Sciatic nerve (tissue), 2 donors: ENCODE data around the gene NGEF. TPM values are rescaled to one million over a fixed set of nuclear protein-coding genes. Genes with fewer than 3 reads are reported as not detected.
"Not testable (repeated sequence)": the region's sequence is repeated elsewhere in the genome, so short reads cannot be mapped to it uniquely, and the experiment has no call there.

Source experiments
- ATAC-seq: fragments of 200-7000 bp; cut with Tn5 transposase; one replicate; pipeline ENCODE4 v1.9.1; 2020; ENCODE audit warnings: mild to moderate bottlenecking, moderate library complexity
- DNase-seq: peaks from one replicate; pipeline ENCODE4 v3.0.0-alpha.2; 2020; ENCODE audit warnings: low spot score
- intact Hi-C: fragments of 100-400 bp; cut with DNase I; formaldehyde crosslinking; loops from one replicate; pipeline ENCODE4 v1.14.2; 2022
- total RNA-seq: library from RNA; stranded (reverse); fragmentation: NEBNext Ultra II Directional; extraction: Animal tissue kit (Norgen Biotek cat#: 25700); gene quantifications from one replicate; pipeline ENCODE4 v1.2.1, GENCODE V29; 2021
- donor health status: DM: no; HTN: no; CAD: no.
- donor health status: DM: no; HTN: no; CAD: no.

The NGEF gene
- total RNA-seq, 1 donor from 2014 or later, result 17.5 TPM

DNA sequence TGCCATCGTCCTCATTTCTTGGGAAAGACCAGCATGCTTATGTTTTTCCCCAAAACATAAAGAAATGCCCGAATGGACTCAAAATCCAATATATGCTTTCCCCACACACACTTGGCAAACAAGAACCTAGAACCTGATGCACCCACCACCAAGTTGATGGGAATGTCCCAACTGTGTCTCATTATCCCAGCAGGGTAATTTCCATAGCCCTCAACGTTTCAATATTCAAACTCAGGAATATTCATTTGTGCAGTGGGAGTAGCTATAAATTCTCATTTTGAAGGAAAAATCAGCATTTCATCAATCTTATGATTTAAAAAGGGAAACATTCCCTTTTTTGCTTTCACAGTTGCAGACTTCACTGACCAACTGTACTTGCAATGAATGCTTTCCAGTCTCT lies 92.3 kb downstream of the NGEF start:
- ATAC-seq (no peak), DNase-seq (no peak)
- intact Hi-C loops, result no loop called here

DNA sequence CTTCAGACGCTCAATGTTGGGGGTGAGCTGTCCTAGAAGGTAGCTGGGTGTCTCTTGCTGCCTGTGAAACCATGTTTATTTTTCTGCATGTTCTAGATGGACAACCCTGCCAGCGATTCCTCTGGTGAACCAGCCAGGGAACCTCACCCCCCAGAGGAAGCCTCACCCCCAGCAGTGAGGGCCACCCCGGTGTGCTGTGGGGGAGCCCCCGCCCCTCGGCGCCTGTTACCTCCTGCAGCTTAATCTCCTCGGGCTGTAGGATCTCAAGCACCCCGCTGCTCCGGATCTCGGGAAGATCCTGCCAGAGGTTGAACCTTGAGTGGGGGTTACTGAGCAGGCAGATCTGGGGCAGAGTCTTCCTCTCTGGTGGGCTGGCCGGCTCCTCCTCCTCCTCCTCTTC lies 93.0 kb downstream of the NGEF start:
- no peak for ATAC-seq
- DNase-seq, result no peak
- intact Hi-C loops, result no loop called here

DNA sequence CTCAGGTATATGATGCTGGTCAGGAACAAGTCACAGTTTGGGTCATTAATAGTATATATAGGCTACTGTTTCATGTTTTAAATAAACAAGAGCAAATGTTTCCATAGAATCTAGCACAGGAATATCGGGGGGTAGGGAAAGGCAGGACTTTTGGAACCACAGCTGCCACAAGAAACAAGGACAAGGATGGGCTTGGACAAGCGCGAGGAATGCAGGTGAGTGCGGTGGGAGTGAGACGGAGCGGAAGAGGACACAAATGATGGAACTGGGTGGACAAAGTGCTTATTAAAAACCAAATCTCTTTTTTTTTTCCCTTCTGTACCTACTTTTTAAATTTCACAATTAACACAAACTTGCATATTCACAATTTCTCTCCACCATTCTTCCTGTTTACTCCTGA lies 93.9 kb downstream of the NGEF start:
- intact Hi-C loops, result no loop called here
- ATAC-seq (no peak), DNase-seq (no peak)

DNA sequence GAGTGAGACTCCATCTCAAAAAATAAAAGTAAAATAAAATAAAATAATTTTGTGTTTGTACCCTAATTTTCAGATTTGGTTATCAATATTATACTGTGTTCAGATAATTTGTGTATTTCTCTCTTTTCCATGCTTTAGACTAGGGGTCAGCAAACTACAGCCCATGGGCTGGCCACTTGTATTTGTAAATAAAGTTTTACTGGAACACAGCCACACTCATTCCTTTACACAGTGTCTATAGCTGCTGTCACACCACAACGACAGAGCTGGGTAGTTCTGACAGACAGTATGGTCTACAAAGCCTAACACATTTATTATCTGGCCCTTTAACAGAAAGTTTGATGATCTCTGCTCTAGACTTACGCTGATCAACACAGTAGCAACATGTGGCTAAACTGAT lies 99.2 kb downstream of the NGEF start:
- DNase-seq (no peak), ATAC-seq (no peak)
- intact Hi-C loops, result no loop called here

DNA sequence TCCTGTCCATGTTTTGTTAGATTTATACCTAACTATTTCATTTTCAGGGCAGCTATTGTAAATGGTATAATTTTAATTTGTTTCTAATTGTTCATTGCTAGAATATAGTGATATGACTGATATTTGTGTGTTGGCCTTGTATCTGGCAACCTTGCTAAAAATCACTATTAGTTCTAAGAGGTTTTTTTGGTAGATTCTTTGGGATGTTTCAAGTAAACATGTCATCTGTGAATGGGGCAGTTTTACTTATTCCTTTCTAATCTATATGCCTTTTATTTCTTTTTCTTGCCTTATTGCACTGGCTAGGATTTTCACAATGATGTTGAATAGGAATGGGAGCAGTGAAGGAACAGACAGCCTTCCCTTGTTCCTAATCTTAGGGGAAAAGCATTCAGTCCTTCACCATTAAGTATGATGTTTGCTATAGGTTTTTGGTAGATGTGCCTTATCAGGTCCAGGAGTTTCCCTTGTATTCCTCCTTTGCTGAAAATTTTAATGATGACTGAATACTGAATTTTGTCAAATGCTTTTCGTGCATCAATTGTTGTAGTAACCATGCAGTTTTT lies 101.3 kb downstream of the NGEF start:
- intact Hi-C loops, result no loop called here
- ATAC-seq (no peak), DNase-seq (no peak)

DNA sequence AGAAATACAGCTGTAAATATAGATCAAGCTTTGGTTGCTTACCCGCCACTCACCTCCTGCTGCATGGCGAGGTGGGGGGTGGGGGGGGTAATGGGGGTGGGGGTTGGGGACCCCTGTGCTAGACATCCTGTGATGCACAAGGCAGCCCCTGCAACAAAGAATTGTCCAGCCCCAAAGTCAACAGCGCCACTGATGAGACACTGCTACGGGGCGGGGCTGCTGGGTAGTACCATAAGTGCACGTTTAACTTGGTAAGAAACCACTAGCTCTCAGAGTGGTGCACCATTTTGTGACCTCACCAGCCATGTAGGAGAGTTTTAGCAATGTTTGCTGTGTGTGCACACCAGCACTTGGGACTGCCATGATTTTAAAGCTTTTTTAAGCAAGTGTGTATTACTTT lies 102.7 kb downstream of the NGEF start:
- ATAC-seq (no peak), DNase-seq (no peak)
- intact Hi-C loops, result no loop called here

DNA sequence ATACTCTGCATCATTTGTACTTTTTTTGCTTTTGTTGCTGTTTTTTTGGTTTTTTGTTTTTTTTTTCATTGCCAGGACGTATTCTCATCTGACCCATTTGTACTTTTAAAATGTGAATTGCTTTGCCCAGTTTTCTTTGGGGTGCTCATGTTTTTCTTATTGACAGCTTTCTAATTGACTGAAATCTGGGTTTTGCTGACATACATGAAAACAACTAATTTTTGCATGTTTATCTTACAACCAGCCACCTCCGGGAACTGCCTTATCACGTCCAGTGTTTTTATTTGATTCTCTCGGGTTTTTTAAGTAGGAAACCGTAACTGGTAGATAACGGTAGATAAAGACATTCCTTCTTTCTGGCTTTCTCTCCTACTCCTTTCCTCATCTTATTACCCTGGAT lies 104.4 kb downstream of the NGEF start:
- DNase-seq (no peak), ATAC-seq (no peak)
- intact Hi-C loops, result no loop called here

DNA sequence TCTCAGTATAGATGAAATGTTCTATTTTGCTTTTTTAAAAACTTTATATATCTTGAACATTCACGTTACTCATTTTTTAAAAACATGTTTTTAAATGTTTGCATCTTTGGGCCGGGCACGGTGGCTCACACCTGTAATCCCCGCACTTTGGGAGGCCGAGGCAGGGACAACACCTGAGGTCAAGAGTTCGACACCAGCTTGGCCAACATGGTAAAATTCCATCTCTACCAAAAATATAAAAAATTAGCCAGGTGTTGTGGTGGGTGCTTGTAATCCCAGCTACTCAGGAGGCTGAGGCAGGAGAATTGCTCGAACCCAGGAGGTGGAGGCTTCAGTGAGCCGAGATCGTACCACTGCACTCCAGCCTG lies 105.4 kb downstream of the NGEF start:
- ATAC-seq, intact Hi-C loops, DNase-seq: not testable (repeated sequence)

DNA sequence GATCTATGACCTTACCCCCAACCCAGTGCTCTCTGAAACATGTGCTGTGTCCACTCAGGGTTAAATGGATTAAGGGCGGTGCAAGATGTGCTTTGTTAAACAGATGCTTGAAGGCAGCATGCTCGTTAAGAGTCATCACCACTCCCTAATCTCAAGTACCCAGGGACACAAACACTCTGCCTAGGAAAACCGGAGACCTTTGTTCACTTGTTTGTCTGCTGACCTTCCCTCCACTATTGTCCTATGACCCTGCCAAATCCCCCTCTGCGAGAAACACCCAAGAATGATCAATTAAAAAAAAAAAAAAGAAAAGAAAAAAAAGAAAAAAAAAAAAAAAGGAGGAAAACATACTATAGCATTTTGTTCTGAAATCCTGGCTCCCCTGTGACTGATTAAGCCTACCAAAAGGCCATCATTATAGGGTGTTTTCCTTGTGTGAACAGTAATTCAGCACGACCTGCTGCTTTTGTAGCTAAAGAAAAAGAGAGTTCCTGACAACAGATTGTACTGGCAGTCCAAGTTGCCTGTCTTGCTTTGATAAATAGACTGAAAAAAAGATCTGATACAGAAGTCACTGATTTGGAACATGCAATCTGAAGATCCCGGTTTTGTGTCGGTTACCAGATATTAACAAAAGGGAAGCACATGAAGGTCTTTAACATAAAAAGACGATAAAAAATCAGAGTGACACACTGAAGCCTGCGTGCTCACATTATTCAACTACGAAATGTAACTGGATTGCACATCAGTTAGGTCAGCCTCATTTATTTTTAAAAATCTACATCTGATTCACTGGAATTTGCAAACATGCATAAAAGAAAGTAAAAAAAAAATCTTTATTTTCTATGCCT lies 106.0 kb downstream of the NGEF start:
- intact Hi-C loops, ATAC-seq, DNase-seq: not testable (repeated sequence)

DNA sequence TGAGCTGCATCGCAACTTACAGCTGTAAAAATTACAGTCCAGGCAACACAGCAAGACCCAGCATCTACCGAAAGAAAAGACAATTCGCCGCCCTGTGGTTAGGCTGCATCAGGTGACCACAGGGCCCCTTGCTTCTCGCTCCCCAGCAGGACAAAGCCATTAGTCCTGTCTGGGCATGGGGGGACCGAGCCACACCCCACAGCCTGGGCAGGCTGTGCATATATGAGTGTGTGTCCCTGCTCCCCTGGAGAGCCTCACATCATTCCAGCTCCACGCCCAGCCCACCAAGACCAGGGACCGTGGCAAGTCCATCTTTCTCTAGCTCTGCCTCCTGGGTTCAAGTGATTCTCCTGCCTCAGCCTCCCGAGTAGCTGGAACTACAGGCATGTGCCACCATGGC lies 109.1 kb downstream of the NGEF start:
- no peak for ATAC-seq
- no peak for DNase-seq
- intact Hi-C loops, result no loop called here

DNA sequence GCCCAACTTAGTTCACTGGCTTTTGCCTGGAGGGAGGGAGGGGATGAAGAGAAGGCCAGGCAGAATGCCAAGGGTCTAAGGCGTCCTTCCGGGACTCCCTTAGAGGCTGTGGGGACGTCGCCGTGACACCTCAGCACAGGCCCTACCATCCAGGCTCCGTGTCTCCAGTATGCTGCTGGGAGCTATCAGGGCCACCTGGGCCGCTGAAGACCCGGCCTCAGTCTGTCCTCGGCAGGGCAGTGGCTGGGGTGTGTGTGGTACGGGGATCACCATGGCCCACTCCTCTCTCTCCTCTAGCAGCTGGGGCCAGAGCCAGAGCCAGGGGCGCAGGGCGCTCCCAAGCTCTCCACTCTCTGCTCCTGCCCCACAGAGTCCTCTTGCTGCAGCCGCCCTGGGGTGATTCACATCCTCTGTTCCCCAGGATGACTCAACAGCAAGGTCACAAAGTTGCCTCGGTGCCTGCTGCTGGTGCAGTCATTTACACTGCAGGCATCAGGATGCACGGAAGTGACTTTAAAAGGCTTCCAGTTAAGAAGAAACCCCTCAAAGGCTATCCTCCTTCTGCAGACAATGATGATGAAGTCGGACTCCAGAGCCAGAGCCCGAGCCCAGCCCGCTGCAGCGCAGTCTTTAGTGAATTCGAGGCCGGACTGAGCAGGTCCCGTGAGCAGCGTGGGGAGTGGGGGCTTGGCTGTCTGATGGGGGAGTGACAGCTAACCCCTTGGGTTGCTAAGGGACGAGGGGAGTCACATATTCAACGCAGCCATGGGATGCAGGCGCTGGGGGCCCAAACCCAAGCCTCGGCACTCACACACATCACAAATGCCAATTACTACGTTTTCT lies 111.1 kb downstream of the NGEF start:
- intact Hi-C loops, result no loop called here

DNA sequence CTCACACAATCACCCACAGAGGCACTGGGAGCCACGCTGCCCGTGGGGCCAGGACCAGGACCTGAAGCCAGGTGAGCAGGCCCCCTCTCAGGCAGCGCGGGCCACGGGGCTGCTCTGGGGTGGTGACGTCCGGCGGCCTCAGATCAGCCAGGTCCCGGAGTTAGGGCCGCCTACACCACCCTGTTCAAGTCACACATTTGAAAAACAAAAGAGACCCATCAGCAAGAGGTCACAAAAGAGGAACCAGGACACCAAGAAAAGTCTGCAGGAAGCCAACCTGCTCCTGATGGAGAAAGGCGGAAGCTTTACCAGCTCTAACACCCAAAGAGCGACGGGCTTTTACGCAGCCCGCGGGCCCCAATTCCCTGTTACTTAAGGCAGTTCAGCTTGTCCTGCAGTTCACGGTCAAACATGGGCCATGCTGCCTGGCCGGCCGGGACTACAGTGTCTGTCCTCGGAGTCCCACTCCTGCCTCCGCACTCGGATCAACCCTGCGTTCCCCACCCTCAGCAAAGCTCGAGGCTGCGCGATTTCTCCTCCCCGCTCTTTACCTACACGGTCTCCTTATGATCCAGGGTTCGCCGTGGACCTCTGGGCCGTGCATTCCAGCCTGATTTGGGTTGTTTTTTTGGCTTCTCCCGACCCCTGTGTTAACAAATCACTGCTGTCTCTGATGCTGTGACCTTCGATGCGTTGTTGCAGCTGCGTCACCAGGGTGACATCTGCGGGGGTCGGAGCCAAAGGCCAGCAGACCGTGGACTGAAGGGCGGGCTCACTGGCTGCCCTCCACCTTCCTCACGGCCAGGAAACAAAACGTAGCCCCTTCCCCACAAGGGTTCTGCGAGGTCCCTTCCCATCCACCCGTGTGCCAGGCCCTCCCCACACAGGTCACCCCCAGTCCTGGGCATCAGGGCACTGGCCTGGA lies 112.0 kb downstream of the NGEF start:
- DNase-seq (no peak), ATAC-seq (peak; percentile 28)
- intact Hi-C loops, result no loop called here

More for the DNA sequence above, 111.1 kb downstream of the NGEF start:
- ATAC-seq (peak; percentile 28), DNase-seq (no peak)

DNA sequence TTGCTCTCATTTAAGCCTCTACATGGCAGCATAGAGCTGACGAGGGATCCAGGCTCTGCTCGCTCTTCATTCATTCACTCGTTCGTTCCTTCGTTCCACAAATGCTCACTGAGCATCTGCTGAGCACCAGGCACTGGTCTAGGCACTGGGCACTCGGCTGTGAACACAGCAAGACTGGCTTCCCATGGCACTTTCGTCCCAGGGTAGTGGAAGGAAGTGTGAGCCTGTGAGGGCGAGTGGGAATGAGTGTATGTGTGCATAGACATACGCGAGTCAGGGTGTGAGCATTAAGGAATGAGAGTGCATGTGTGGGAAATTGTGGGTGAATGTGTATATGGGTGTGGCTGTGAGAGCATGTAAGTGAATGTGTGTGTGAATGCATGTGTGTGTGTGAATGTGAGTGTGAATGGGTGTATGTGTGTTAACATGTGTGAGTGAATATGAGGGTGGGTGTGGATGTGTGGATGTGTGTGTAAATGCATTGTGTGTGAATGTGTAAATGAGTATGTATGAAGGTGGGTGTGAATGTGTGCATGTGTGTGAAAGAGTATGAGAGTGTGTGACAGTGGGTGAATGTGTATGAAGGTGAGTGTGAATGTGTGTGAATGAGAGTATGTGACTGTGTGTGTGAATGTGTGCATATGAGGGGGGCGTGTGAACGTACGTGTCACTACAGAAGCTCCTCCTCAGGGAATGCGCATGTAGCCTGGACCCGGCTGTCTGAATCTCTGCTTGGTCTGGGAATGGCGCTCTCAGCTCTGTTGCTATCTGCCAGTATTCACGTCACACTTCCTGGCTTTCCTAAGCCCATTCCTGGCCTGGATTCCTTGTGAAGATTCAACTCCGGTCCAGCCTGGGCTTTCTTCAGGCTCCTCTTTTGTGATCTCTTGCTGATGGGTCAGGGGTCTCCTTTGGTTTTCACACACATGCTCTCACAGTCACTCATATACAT lies 114.2 kb downstream of the NGEF start:
- intact Hi-C loops, result no loop called here
- no peak for ATAC-seq
- DNase-seq, result no peak

DNA sequence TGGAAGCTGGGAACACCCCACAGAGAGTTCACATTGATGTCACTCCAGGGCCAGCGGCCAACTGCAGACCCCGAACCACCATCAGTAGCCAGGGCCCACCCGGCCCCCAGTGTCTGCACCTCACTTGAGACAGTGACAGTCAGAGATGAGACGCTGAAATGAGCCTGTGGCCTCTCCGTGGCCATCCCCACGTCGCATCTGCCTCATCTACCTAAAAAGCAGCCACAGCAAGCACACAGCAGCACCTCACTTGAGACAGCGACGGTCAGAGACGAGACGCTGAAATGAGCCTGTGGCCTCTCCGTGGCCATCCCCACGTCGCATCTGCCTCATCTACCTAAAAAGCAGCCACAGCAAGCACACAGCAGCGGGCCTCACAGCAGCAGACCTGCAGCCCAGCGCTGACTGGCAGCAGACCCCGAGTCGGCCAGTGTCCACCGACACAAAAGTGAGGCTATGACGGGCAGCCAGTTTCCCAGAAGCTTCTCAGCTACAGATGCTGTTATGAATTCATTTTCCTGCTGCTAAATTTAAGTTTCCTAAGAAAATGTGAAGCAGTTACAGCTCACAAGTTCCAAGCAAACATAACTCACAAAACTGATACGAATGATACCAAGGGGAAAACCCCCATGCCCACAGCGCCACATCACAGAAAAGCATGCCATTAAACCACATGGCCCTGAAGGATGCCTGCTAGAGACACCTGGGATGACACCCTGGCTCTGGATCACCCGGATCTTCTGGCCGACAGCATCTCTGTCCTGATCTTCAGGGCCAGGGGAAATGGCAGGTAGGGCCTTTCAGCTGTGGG lies 115.3 kb downstream of the NGEF start:
- DNase-seq, result no peak
- intact Hi-C loops, result no loop called here
- no peak for ATAC-seq

DNA sequence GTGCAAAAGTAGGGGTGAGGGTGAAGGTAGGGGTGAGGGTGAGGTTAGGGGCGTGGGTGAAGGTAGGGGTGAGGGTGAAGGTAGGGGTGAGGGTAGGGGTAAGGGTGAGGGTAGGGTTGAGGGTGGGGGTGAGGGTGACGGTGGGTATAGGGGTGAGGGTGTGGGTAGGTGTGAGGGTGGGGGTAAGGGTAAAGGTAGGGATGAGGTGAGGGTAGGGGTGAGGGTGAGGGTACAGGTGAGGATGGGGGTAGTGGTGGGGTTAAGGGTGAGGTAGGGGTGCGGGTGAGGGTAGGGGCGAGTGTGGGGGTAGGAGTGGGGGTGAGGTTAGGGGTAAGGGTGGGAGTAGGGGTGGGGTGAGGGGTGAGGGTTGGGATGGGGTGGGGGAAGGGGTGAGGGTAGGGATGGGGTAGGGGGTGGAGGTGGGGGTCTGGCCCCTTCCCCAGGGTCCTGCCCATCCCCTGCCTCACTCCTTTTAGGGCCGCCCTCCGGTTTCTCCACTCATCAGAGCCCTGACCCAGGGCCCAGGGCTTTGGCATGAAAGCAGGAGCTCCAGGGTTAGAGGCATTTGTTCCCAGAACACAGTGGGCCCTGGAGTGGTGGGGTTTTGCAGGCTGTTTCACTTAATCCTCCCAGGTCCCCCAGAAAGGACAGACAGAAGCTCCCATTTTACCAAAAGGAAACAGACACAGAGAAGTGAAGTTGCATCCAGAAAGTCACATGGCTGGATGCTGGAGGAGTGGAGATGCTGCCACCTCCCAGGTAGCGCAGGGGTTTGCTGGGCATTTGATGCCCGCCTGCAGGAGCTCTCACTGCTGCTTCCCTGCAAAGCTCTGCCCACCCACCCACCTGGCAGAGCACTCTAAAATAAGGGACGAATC lies 116.1 kb downstream of the NGEF start:
- intact Hi-C loops, result no loop called here
- no peak for ATAC-seq
- no peak for DNase-seq

DNA sequence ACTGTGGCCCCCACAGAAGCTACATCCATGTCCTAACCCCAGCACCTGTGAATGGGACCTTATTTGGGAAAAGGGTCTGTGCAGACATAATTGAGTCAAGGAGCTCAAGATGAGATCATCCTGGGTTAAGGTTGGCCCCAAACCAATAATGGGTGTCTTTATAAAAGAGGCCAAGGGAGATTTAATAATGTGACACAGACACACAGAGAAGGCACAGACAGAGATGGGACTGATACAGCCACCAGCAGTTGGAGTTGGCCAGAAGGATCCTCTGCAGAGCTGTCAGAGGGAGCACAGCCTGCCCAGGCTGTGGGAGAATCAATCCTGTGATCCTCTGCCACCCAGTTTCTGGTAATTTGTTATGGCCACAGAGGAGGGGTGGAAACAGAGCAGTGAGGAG lies 116.9 kb downstream of the NGEF start:
- intact Hi-C loops, result no loop called here
- ATAC-seq, result no peak
- DNase-seq, result no peak
